HG02840 (cell line): ENCODE data around the gene CD22.
"Not testable (repeated sequence)": the region's sequence is repeated elsewhere in the genome, so short reads cannot be mapped to it uniquely, and the experiment has no call there.

Experiments
- ATAC-seq: cut with Tn5 transposase; IDR thresholded peaks from one replicate; pipeline ENCODE4 v1.9.1; 2021; ENCODE audit warnings: mild to moderate bottlenecking, moderate library complexity, moderate number of reproducible peaks; ENCODE audit not compliant: unreplicated experiment, low FRiP score

The CD22 gene

DNA sequence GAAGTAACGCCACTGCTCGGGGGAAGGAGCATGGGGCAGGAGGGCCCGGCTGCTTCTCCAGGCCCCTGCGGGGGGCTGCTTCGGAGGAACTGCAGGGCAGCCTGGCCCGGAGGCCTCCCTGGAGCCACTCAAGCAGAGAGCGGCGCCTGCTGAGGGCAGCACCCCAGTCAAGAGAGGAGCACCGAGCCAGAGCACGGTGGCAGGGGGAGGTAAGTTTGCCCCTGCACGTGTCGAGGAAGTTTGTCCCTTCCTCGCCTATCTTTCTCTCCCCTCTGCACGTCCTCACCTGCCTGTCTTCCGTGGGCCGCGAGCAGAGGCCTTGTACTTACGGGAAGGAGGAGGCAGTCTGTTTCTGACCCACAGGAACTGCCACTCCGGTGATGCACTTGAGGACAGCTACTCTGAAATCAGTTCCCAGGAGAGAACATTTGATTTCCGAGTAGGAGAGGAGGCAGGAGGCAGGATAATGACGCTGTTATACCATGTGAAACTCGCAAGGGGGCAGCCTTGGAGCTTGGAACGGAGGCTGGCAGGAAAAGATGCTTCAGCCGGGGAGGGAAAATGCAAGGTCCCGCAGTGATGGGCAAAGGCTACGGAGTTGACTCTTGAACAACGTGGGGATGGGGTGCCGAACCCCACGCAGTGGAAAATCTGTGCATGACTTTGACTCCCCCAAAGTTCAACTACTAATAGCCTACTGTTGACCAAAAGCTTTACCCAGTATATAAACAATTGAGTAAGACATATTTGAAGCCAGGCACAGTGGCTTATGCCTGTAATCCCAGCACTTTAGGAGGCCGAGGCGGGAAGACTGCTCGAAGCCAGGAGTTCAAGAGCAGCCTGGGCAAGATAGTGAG is 23.7 kb downstream of the CD22 start:
- no peak for ATAC-seq

GRCh38 chr19:35353635-35354034 is 24.6 kb downstream of the CD22 start:
- ATAC-seq = no peak

DNA sequence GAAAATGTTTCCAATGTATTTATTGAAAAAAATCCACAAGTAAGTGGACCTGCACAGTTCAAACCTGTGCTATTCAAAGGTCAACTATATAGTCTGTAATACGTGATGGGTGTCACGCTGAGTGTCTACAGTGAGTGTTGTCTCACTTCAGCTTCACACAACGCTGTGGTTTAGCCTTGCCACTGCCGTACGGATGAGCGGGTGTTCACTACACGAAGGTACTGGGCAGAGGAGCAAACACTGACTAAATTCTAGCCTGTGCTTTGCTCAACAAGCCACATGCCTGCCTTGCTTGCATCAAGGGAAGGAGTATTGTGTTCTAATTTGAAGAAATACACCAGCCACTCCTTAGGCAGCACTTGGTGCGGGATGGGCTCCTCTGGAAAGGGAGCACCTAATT is 25.9 kb downstream of the CD22 start:
- ATAC-seq = no peak

DNA sequence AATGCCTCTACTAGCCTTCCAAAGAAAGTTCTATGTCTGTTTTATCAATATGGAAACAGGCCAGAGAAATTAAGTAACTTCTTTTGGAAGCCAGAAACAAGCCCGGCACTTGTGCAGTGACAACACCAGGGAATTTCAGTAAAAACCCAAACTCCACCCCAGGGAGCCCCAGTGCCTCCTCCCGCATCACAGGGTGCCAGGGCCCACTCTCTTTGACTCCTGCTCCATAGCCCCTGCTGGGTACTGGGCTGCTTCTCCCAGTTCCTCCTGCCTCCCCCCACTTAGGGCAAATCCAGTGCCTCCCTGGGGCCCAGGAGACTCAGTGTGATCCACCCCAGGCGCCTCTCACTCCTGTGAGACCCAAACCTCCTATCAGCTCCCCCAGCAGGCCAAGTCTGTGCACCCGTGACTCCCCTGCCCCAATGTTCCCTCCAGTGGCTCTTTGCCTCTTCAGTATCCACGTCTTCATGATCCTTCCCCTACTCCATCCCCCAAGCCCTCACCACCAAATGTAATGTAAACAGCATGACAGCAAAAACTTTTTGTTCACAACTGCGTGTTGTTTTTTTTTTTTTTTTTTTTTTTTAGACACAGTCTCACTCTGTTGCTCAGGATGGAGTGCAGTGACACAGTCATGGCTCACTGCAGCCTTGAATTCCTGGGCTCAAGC is 26.9 kb downstream of the CD22 start:
- no peak for ATAC-seq

- ATAC-seq = no peak
These were observed 29.0 kb downstream of the CD22 start, which contains the start of gene FFAR3 for GRCh38 chr19:35357867-35358573. Gene FFAR3, plus strand, starts transcription at chr19:35358460. Its CDS starts 431 bp downstream, at chr19:35358891.

GRCh38 chr19:35358834-35359233 is 29.8 kb downstream of the CD22 start:
- not testable (repeated sequence) for ATAC-seq

DNA sequence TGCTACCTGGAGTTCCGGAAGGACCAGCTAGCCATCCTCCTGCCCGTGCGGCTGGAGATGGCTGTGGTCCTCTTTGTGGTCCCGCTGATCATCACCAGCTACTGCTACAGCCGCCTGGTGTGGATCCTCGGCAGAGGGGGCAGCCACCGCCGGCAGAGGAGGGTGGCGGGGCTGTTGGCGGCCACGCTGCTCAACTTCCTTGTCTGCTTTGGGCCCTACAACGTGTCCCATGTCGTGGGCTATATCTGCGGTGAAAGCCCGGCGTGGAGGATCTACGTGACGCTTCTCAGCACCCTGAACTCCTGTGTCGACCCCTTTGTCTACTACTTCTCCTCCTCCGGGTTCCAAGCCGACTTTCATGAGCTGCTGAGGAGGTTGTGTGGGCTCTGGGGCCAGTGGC is 30.4 kb downstream of the CD22 start:
- not testable (repeated sequence) for ATAC-seq

DNA sequence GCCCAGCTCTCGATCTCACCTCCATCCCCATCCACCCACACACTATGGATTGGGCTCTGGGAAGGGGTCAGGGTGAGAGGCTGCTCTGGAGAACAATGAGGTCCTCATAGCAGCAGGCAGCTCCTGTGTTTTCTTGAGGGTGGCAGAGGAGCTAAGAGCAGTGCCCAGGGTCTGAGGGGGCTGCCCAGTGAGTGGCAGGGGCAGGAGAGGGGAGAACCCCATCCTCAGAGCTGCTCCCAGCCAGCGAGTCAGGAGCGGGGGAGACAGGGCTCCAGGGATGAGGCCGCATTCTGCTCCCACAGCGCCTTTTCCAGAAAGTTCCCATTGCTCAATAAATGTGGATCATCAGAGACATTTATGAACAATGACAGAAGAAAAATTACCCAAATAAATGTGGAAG is 31.1 kb downstream of the CD22 start:
- ATAC-seq = not testable (repeated sequence)

- no peak for ATAC-seq
These were observed 32.0 kb downstream of the CD22 start for GRCh38 chr19:35360880-35361420.

DNA sequence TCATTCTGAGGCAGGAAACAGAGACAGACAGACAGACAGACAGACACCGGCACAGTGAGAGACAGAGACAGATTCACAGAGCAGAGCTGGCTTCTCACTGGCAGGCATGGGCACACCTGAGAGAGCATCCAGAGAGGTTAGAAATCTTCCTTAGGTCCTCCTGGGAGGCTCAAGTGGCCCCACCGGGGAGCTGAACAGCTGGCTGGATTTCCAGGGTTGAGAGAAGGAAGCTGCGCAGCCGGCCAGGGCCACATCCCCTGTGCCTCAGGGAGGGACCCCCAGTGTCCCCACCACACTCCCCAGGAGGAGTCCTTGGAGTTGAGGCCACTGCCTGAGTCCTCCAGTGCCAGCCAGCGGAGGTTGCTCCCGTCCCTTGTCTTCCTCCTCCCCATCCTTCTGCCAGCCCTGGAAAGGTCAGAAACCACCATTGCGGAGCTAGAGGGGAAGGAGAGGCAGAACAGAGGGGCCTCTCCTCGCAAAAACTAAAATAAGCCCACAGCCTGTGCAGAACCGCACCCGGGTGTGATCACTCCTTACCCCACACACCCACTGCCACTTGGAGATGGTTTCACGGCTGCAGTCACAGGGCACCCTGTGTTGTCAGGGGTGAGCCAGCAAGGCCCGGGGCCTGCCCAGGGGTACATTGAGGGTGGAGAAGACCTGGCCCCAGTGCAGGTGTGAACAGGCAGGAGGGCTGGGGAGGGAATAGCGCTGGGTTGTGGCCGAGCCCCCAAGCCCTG is 33.4 kb downstream of the CD22 start:
- no peak for ATAC-seq

DNA sequence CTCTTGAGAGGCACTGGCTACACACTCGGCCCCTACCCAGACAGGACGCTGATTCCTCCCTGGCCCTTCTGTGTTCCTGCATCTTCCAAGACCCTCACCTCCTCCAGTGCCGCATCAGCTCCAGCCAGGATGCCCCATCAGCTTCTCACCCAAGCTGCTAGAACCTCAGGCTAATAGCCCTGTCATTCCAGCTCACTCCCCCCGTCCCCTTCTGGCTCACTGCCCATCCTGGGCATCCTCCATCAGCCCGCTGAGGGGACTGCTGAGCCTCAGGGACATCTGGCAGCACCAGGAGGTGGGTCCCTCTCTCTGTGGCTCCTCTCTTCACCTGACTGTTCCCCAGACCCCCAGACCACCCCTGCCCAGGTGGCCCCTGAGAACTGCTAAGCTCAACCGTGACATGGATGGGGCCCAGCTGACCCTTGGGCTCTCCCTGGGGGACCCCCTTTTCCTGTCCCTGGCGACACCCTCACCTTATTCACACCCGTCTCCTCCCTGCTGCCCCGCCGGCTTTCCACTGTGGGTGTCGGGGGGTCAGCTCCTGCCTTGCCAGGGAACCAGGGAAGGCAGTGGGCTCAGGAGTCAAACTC is 34.1 kb downstream of the CD22 start:
- ATAC-seq = no peak

DNA sequence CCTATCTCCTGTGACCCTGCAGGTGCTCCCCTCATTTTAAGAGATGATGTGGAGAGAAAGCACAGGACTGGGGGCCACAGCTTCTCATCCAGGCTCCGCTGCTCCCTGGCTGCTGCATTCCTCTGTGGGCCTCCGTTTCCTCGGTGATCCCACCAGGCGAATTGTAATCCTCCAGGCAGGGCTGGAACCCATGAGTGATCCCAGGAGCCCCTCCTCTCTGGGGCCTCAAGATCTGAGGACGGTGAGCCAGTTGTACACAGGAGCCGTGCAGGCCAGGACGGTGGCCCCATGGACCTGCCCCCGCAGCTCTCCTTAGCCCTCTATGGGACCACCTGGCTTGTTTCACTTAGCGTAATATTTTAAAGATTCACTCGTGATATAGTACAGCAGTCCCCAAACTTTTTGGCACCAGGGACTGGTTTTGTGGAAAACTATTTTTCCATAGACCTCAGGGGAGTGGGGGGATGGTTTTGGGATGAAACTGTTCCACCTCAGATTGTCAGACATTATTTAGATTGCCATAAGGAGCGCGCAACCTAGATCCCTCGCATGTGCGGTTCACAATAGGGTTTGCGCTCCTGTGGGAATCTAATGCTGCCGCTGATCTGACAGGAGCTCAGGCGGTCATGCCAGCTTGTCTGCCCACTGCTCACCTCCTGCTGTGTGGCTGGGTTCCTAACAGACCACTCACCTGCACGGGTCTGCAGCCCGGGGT is 34.9 kb downstream of the CD22 start:
- no peak for ATAC-seq

DNA sequence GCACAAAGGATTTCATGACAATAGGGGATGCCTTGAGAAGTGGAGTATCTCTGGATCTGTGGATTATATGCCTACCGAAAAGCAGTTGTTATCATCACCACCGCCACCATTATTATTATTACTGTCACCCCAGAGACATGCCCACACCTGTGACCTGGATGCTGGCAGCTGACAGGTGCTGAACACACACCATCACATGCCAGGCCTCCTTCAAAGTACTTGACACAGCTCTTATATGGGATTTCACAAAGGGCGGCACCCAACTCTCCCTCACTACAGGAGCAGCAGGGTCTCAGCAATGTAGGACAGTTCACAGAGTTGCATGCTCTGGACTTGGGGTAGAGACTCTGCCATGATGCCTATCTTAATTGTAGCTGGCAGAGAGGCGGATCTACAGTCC is 36.3 kb downstream of the CD22 start:
- no peak for ATAC-seq

- no peak for ATAC-seq
These were observed 39.4 kb downstream of the CD22 start for GRCh38 chr19:35368378-35368777.

DNA sequence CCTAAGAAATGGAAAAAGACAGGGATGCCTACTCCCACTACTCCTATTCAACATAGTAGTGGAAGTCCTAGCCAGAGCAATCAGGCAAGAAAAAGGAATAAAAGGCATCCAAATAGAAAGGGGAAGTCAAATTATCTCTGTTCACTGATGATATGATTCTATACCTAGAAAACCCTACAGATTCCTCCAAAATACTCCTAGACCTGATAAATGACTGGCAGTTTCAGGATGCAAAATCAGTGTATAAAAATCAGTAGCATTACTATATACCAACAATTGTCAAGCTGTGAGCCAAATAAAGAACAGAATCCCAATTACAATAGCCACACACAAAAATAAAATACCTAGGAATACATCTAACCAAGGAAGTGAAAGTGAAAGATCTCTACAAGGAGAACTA is 40.5 kb downstream of the CD22 start:
- no peak for ATAC-seq

GRCh38 chr19:35370722-35371121 is 41.7 kb downstream of the CD22 start, which contains the start of gene GPR42:
Gene GPR42, plus strand, starts transcription at chr19:35371068. Its CDS starts 292 bp downstream, at chr19:35371360.
- no peak for ATAC-seq

GRCh38 chr19:35373492-35373891 is 44.5 kb downstream of the CD22 start:
- ATAC-seq = no peak

DNA sequence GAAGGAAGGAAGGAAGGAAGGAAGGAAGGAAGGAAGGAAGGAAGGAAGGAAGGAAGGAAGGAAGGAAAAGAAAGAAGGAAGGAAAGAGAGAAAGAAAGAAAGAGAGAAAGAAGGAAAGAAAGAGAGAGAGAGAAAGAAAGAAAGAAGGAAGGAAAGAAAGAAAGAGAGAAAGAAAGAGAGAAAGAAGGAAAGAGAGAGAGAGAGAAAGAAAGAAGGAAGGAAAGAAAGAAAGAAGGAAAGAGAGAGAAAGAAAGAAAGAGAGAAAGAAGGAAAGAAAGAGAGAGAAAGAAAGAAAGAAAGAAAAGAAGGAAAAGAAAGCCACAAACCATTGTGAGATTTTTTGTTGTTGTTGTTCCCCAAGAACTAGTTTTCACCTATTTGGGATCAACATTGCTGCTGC is 45.0 kb downstream of the CD22 start:
- not testable (repeated sequence) for ATAC-seq
